Activated naive CD4-positive, alpha-beta T cell treated with anti-CD3 and anti-CD28 coated beads, Interleukin-2, amount 50 U/mL, for 24 hours (primary cell): ENCODE results near the gene ALX1.
"Not testable (repeated sequence)": the region's sequence is repeated elsewhere in the genome, so short reads cannot be mapped to it uniquely, and the experiment has no call there.

Experiments
- H3K27ac Mint-ChIP-seq: one replicate; pipeline ENCODE4 v1.8.0; 2021; ENCODE audit warnings: mild to moderate bottlenecking, mixed read lengths
- H3K27me3 Mint-ChIP-seq: one replicate; pipeline ENCODE4 v1.8.0; 2021; ENCODE audit warnings: mixed read lengths
- H3K36me3 Mint-ChIP-seq: one replicate; pipeline ENCODE4 v1.8.0; 2021; ENCODE audit warnings: mixed read lengths
- H3K4me1 Mint-ChIP-seq: one replicate; pipeline ENCODE4 v1.8.0; 2021; ENCODE audit warnings: mixed read lengths
- H3K4me3 Mint-ChIP-seq: one replicate; pipeline ENCODE4 v1.8.0; 2021; ENCODE audit warnings: mild to moderate bottlenecking, mixed read lengths
- H3K9me3 Mint-ChIP-seq: one replicate; pipeline ENCODE4 v1.8.0; 2021; ENCODE audit warnings: mixed read lengths

ALX1 gene

GRCh38 chr12:85279449-85280164 is 413 bp upstream of the ALX1 start:
- peaks cover 38% of the 10 kb centered on the region for H3K27me3 Mint-ChIP-seq
- H3K27ac Mint-ChIP-seq, result no peak overlapping the region
- no peaks in the 10 kb centered on the region for H3K9me3 Mint-ChIP-seq
- H3K36me3 Mint-ChIP-seq, result no peaks in the 10 kb centered on the region
- H3K4me1 Mint-ChIP-seq, result no peaks in the 10 kb centered on the region
- no peak overlapping the region for H3K4me3 Mint-ChIP-seq

DNA sequence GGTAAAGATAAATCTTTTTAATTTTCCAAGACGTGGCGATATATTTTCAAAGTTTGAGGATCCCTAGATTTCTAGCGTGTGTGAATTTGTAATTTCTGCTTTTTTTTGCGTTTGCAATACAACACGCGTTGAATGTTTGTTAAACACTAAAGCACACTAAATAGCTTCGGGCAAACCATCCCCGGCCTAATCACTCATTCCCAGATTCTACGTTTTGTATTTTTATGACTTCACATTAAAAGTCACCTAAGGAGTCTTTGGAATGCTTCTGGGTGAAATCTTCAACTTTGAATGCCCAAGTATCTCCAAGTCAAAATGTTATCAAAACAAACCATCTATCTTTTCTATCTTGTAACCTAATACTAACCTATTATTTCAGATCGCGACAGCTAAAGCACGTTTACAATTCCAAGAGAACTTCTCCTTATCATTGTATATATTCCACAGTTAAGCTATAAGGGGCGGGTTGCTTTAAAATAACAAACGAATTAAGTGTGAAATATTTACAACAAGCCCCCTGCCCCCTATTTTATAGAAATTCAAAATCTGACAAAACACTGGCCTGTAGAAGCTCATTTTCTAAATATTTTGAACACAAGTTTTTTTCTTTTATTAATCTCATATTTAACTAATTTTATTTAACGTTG is 1.1 kb downstream of the ALX1 start:
- Mint-ChIP-seq H3K27me3 (peaks cover 34% of the 10 kb centered on the region), H3K27ac (no peak overlapping the region), H3K36me3 (no peaks in the 10 kb centered on the region), H3K9me3 (no peaks in the 10 kb centered on the region), H3K4me3 (no peak overlapping the region), H3K4me1 (no peaks in the 10 kb centered on the region)

GRCh38 chr12:85281636-85282312 is 1.8 kb downstream of the ALX1 start:
- H3K27me3 Mint-ChIP-seq, result peaks cover 29% of the 10 kb centered on the region
- H3K36me3 Mint-ChIP-seq, result no peaks in the 10 kb centered on the region
- H3K4me1 Mint-ChIP-seq, result no peaks in the 10 kb centered on the region
- no peaks in the 10 kb centered on the region for H3K9me3 Mint-ChIP-seq
- no peak overlapping the region for H3K4me3 Mint-ChIP-seq
- H3K27ac Mint-ChIP-seq, result no peak overlapping the region

GRCh38 chr12:85283560-85283959 is 3.5 kb downstream of the ALX1 start:
- Mint-ChIP-seq H3K27ac (no peak overlapping the region), H3K9me3 (no peaks in the 10 kb centered on the region), H3K36me3 (no peaks in the 10 kb centered on the region), H3K27me3 (peaks cover 25% of the 10 kb centered on the region), H3K4me1 (no peaks in the 10 kb centered on the region), H3K4me3 (no peak overlapping the region)

- Mint-ChIP-seq H3K4me1 (peaks cover 4% of the 10 kb centered on the region), H3K36me3 (no peaks in the 10 kb centered on the region), H3K27ac (no peak overlapping the region), H3K4me3 (no peak overlapping the region), H3K27me3 (no peaks in the 10 kb centered on the region), H3K9me3 (no peaks in the 10 kb centered on the region)
Measured at GRCh38 chr12:85296362-85296761, 16.3 kb downstream of the ALX1 start.

DNA sequence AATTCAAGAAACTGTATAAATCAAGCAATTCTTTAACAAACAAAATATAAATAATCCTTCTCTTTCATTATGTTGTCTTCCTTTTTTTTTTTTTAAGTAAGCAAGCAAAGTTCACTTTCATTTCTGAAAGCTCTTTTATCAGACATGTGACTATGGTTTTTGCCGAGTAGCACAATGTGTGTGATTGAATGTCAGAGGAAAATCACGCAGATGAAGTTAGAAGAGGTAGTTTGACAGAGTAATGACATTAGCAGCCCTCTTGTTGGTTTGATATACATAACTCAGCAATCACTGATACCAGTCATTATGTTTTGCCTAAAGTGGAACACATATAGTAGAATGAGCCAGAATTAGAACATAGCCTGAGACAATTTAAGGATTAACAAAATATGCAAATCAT is 19.0 kb downstream of the ALX1 start:
- Mint-ChIP-seq H3K9me3 (peaks cover 4% of the 10 kb centered on the region), H3K4me1 (peaks cover 4% of the 10 kb centered on the region), H3K36me3 (no peaks in the 10 kb centered on the region), H3K4me3 (no peak overlapping the region), H3K27me3 (no peaks in the 10 kb centered on the region), H3K27ac (no peak overlapping the region)

DNA sequence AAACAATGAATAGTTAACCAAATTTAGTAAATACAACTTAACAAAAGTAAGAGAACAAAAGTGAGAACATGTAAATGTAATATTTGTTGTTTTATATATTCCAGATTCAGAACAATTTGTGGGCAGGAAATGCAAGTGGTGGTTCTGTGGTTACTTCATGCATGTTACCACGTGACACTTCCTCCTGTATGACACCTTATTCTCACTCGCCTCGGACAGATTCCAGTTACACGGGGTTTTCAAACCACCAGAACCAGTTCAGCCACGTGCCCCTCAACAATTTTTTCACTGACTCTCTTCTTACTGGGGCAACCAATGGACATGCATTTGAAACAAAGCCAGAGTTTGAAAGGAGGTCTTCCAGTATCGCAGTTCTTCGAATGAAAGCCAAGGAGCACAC is 21.0 kb downstream of the ALX1 start:
- H3K4me3 Mint-ChIP-seq, result no peak overlapping the region
- no peaks in the 10 kb centered on the region for H3K27me3 Mint-ChIP-seq
- H3K4me1 Mint-ChIP-seq, result peaks cover 4% of the 10 kb centered on the region
- H3K9me3 Mint-ChIP-seq, result peaks cover 4% of the 10 kb centered on the region
- H3K36me3 Mint-ChIP-seq, result no peaks in the 10 kb centered on the region
- no peak overlapping the region for H3K27ac Mint-ChIP-seq

- no peaks in the 10 kb centered on the region for H3K27me3 Mint-ChIP-seq
- H3K27ac Mint-ChIP-seq, result no peak overlapping the region
- no peak overlapping the region for H3K4me3 Mint-ChIP-seq
- no peaks in the 10 kb centered on the region for H3K36me3 Mint-ChIP-seq
- H3K9me3 Mint-ChIP-seq, result no peaks in the 10 kb centered on the region
- no peaks in the 10 kb centered on the region for H3K4me1 Mint-ChIP-seq
Measured at GRCh38 chr12:85308374-85308773, 28.4 kb downstream of the ALX1 start.

DNA sequence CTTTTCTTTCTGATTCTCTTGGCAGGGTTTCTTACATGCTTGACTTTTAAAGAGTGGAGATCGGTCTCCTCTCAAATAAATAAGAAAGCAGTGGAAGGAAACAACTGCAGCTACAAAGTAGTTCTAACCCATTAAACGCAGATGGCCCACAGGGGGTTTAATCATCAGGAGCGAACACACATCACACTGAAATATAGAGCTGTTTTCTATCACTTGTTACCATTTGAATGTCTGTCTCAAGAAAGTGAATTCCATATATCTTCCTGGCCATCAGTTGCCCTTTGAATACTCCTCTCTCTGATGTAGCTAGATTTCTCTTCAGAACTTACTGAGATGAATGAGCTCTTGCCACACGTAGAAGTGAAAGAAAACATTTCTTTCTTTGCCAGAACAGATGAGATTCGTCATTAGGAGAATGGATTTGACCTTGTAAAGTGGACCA is 29.1 kb downstream of the ALX1 start:
- Mint-ChIP-seq H3K27ac (no peak overlapping the region), H3K4me3 (no peak overlapping the region), H3K9me3 (no peaks in the 10 kb centered on the region), H3K4me1 (no peaks in the 10 kb centered on the region), H3K36me3 (no peaks in the 10 kb centered on the region), H3K27me3 (no peaks in the 10 kb centered on the region)

DNA sequence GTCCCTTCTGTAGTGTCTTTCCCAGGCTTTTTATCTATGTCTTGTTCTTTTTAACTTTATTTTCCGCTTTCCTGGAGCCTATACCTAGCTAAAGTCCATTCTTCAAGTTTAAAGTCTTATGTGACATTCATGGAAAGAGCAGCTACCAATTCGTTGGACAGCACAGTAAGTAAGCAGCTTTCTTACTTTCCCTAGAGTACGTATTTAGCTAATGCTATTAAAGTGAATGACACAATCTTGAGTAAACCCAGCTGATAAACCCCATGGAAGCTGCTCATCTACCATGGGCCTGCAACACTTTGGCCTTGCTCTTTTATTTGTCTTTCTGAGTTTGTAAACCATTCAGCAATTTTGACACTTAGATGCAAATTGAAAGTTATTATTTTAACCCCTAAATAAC is 30.0 kb downstream of the ALX1 start:
- Mint-ChIP-seq H3K27ac (no peak overlapping the region), H3K27me3 (no peaks in the 10 kb centered on the region), H3K4me1 (no peaks in the 10 kb centered on the region), H3K4me3 (no peak overlapping the region), H3K9me3 (no peaks in the 10 kb centered on the region), H3K36me3 (no peaks in the 10 kb centered on the region)

DNA sequence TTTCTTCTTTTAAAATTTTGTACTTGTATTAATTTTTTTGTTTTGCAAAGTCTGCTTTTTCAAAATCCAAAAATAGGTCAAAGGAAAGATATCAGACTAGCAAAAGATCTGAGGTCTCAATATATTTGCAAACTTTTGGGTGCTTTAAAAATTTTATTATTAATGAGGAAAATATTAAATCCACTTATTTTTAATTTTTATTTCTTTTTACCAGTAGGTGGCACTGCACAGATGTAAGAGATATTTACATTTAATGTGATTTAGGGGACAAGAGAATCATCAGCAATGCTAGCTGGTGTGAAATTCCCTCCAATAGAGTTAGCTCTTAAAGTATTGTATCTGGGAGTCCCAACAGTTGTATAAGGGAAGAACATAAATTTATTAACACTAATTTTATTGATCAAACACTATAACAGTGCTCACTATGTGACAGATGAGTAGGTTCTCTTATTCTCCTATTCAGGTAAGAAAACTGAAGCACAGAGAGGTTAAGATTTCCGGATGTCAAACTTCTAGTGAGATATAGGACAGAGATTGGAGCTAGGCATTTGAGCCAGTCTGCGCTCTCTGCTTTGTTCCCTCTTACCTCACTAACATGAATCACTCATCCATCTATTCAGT is 30.5 kb downstream of the ALX1 start:
- Mint-ChIP-seq H3K4me1 (no peaks in the 10 kb centered on the region), H3K27me3 (no peaks in the 10 kb centered on the region), H3K9me3 (no peaks in the 10 kb centered on the region), H3K4me3 (no peak overlapping the region), H3K27ac (no peak overlapping the region), H3K36me3 (no peaks in the 10 kb centered on the region)

DNA sequence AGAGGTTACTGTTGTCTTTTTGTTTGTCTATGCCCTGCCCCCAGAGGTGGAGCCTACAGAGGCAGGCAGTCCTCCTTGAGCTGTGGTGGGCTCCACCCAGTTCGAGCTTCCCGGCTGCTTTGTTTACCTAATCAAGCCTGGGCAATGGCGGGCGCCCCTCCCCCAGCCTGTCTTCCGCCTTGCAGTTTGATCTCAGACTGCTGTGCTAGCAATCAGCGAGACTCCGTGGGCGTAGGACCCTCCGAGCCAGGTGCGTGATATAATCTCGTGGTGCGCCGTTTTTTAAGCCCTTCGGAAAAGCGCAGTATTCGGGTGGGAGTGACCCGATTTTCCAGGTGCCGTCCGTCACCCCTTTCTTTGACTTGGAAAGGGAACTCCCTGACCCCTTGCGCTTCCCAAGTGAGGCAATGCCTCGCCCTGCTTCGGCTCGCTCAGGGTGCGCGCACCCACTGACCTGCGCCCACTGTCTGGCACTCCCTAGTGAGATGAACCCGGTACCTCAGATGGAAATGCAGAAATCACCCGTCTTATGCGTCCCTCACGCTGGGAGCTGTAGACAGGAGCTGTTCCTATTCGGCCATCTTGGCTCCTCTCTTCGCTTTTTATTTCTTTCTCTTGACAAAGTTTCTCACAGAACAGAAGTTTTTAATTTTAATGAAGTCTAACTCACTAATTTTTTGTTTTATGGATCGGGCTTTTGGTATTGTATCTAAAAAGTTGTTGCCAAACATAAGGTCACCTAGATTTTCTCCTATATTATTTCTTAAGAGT is 38.0 kb downstream of the ALX1 start:
- H3K4me1 Mint-ChIP-seq, H3K27ac Mint-ChIP-seq: not testable (repeated sequence)

DNA sequence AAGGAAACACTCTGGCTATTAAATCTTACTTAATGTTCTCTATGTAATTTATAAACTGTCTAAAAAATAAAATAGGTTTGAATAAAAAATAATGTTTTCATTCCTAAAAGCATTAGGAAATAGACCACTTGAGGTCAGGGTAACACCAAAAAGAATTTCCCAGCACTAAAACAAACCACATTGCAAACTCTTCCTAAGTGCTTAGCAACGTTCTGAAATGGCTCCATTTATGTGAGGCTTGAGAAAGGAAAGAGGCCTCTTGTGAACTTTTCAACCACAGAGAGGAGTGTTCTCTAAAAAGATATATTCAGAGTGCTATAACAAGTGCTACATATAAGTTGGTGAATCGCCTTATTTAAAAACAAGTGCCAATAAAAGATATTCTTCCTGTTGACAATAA is 42.7 kb downstream of the ALX1 start:
- Mint-ChIP-seq H3K4me1 (no peaks in the 10 kb centered on the region), H3K27me3 (no peaks in the 10 kb centered on the region), H3K36me3 (no peaks in the 10 kb centered on the region), H3K9me3 (peaks cover 12% of the 10 kb centered on the region), H3K4me3 (no peak overlapping the region), H3K27ac (no peak overlapping the region)

More for the DNA sequence above, 38.0 kb downstream of the ALX1 start:
- not testable (repeated sequence) for H3K9me3 Mint-ChIP-seq, H3K4me3 Mint-ChIP-seq, H3K36me3 Mint-ChIP-seq, H3K27me3 Mint-ChIP-seq

DNA sequence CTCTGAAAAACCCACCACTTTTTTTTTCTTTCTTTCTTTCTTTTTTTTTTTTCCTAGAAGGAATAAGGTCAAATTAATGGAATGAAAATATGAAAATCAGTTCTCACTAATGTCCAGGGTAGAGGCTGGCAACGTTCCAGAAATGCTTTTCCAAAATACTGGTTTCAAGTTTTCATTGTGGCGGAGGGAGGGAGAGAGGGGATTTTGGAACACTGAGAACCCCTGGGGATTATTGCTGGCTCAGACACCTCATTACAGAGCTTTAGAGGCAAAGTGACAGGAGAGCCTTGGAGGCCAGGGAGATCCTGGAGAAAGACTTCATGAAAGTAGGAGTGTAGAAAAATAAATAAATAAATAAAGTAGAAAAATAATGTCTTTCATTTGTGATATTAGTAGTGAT is 45.4 kb downstream of the ALX1 start:
- Mint-ChIP-seq H3K36me3 (no peaks in the 10 kb centered on the region), H3K4me1 (no peaks in the 10 kb centered on the region), H3K9me3 (peaks cover 6% of the 10 kb centered on the region), H3K27ac (no peak overlapping the region), H3K27me3 (no peaks in the 10 kb centered on the region), H3K4me3 (no peak overlapping the region)

GRCh38 chr12:85329913-85330312 is 49.9 kb downstream of the ALX1 start:
- Mint-ChIP-seq H3K9me3 (peaks cover 6% of the 10 kb centered on the region), H3K36me3 (no peaks in the 10 kb centered on the region), H3K27me3 (no peaks in the 10 kb centered on the region), H3K4me1 (no peaks in the 10 kb centered on the region), H3K4me3 (no peak overlapping the region), H3K27ac (no peak overlapping the region)
